RWPE2 (cell line): ENCODE measurements around the gene KPNA4.

ENCODE experiments used
- ATAC-seq: fragments of 200-7000 bp; cut with Tn5 transposase; 3 replicates; pipeline ENCODE4 v1.9.1; 2021; ENCODE audit warnings: low read depth
- DNase-seq: peaks from one replicate; pipeline ENCODE4 v3.0.0-alpha.2; 2020; ENCODE audit warnings: low spot score
- H3K27ac ChIP-seq: fragments of 450-650 bp; 2 replicates; pipeline ENCODE4 v1.5.1; 2017; ENCODE audit warnings: mild to moderate bottlenecking; ENCODE audit not compliant: poor library complexity, severe bottlenecking
- H3K27me3 ChIP-seq: fragments of 250-450 bp; sonication (Bioruptor Pico); 2 replicates; pipeline ENCODE4 v1.5.1; 2021; ENCODE audit warnings: mild to moderate bottlenecking, moderate library complexity; ENCODE audit not compliant: insufficient read depth, poor library complexity, severe bottlenecking
- H3K36me3 ChIP-seq: fragments of 250-450 bp; sonication (Bioruptor Pico); 2 replicates; pipeline ENCODE4 v1.5.1; 2020; ENCODE audit warnings: low read depth, mild to moderate bottlenecking, moderate library complexity
- H3K4me1 ChIP-seq: fragments of 250-450 bp; sonication (Bioruptor Pico); 2 replicates; pipeline ENCODE4 v1.5.1; 2021; ENCODE audit warnings: mild to moderate bottlenecking, moderate library complexity; ENCODE audit not compliant: insufficient read depth, poor library complexity, severe bottlenecking
- H3K4me3 ChIP-seq: fragments of 250-450 bp; sonication (Bioruptor Pico); 2 replicates; pipeline ENCODE4 v1.5.1; 2021; ENCODE audit warnings: mild to moderate bottlenecking, moderate library complexity; ENCODE audit not compliant: severe bottlenecking
- H3K9me3 ChIP-seq: fragments of 250-450 bp; sonication (Bioruptor Pico); 2 replicates; pipeline ENCODE4 v1.5.1; 2021; ENCODE audit warnings: mild to moderate bottlenecking, moderate library complexity; ENCODE audit not compliant: severe bottlenecking
- CTCF ChIP-seq: fragments of 450-650 bp; IDR thresholded peaks from one replicate; pipeline ENCODE4 v1.5.1; 2017; ENCODE audit warnings: mild to moderate bottlenecking, moderate library complexity; ENCODE audit not compliant: poor library complexity, severe bottlenecking

Gene KPNA4

GRCh38 chr3:160598865-160599264 lies 33.5 kb upstream of the KPNA4 start:
- Histone ChIP-seq H3K4me1 (no peaks in the 10 kb centered on the region), H3K27me3 (no peaks in the 10 kb centered on the region), H3K4me3 (no peak overlapping the region), H3K36me3 (no peaks in the 10 kb centered on the region), H3K27ac (no peak overlapping the region), H3K9me3 (no peaks in the 10 kb centered on the region)
- no peak for ATAC-seq
- DNase-seq = no peak
- TF ChIP-seq CTCF = no peak

DNA sequence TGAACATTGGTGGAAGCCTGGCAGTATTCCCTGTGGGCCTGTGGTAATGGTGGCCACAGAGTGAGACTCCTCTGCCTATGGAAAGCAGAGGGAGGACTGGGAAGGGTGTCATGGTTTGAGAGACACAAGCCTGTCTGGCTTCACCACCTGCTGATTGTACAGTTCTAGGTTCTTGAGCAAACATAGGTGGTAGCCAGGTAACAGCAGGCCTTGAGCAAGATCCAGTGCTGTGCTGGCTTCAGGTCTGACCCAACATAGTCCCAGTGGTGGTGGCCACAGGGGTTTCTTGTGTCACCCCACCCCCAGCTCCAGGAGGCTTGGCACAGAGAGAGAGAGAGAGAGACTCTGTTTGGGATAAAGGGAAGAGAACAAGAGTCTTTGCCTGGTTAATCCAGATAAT lies 22.7 kb upstream of the KPNA4 start:
- no peaks in the 10 kb centered on the region for H3K9me3 ChIP-seq

DNA sequence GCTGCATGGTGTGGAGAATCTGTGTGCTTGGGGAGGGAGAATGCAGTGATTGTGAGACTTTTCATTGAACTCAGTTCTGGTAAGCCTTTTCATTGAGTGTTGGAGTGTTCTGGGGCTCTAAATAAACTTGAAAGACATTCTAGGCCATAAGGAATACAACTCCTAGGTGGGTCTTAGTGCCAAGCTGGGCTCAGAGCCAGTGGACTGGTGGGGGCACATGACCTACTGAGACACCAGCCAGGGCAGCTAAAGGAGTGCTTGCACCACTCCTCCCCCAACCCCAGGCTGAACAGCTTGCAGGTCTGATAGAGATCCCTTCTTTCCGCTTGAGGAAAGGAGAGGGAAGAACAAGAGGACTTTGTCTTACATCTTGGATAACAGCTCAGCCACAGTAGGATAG lies 21.7 kb upstream of the KPNA4 start:
- Histone ChIP-seq H3K9me3 (no peaks in the 10 kb centered on the region), H3K4me1 (peaks cover 6% of the 10 kb centered on the region), H3K4me3 (no peak overlapping the region), H3K36me3 (no peaks in the 10 kb centered on the region; the same call in 1 of the 2 replicates), H3K27ac (no peak overlapping the region), H3K27me3 (no peaks in the 10 kb centered on the region)
- no peak for DNase-seq
- no peak for ATAC-seq
- TF ChIP-seq CTCF = no peak

More for the DNA sequence above, 22.7 kb upstream of the KPNA4 start:
- no peak for ATAC-seq
- Histone ChIP-seq H3K4me1 (peaks cover 4% of the 10 kb centered on the region), H3K27ac (no peak overlapping the region), H3K4me3 (no peak overlapping the region), H3K27me3 (no peaks in the 10 kb centered on the region), H3K36me3 (no peaks in the 10 kb centered on the region; the same call in 1 of the 2 replicates)
- DNase-seq = no peak
- no peak for TF ChIP-seq CTCF

DNA sequence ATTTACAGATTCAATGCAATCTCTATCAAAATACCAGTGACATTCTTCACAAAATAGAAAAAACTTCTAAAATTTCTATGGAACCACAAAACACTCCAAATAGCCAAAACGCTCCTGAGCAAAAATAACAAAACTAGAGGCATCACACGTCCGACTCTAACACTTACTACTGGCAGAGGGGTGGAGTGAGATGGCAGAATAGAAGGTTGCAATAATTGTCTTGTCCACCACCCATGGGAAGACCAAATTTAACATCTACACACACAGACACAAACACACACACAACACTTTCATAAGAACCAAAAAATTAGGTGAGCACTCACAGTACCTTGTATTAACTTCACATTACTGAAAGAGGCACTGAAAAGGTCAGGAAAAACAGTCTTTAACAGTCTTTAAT lies 21.3 kb upstream of the KPNA4 start:
- Histone ChIP-seq H3K27me3 (no peaks in the 10 kb centered on the region), H3K4me3 (no peak overlapping the region), H3K9me3 (no peaks in the 10 kb centered on the region), H3K36me3 (no peaks in the 10 kb centered on the region; the same call in 1 of the 2 replicates), H3K27ac (no peak overlapping the region), H3K4me1 (peaks cover 6% of the 10 kb centered on the region)
- DNase-seq (no peak), ATAC-seq (no peak)
- TF ChIP-seq CTCF = no peak

DNA sequence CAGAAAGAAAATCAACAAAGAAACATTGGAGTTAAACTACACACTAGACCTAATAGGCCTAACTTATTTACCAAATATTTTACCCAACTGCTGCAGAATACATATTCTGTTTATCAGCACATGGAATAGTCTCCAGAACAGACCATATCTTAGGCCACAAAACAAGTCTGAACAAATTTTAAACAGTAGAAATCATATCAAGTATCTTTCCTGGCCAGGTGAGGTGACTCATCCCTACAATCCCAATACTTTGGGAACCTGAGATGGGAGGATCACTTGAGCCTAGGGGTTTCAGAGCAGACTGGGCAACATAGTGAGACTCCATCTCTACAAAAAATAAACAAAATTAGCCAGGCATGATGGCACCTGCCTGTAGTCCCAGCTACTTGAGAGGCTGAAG lies 18.1 kb upstream of the KPNA4 start:
- Histone ChIP-seq H3K4me1 (peaks cover 6% of the 10 kb centered on the region), H3K9me3 (no peaks in the 10 kb centered on the region), H3K27me3 (no peaks in the 10 kb centered on the region), H3K27ac (no peak overlapping the region), H3K4me3 (no peak overlapping the region), H3K36me3 (no peaks in the 10 kb centered on the region; the same call in 1 of the 2 replicates)
- peak; percentile 79 for ATAC-seq
- TF ChIP-seq CTCF = no peak
- no peak for DNase-seq
